HEK293 (cell line): ENCODE results near the gene IFRD2.

ENCODE experiments used
- KLF1 ChIP-seq: fragments of 450-650 bp; formaldehyde crosslinking; IDR thresholded peaks from 2 replicates; pipeline ENCODE4 v1.5.1; 2016; ENCODE audit warnings: missing biosample characterization, missing genetic modification characterization
- KLF9 ChIP-seq: fragments of 450-650 bp; formaldehyde crosslinking; IDR thresholded peaks from 2 replicates; pipeline ENCODE4 v1.5.1; 2016; ENCODE audit warnings: missing biosample characterization, missing genetic modification characterization, low read depth
- REPIN1 ChIP-seq: fragments of 450-650 bp; formaldehyde crosslinking; IDR thresholded peaks from 2 replicates; pipeline ENCODE4 v1.5.1; 2017; ENCODE audit warnings: missing biosample characterization, missing genetic modification characterization, low read depth
- TCF7L2 ChIP-seq: IDR thresholded peaks from 2 replicates; pipeline ENCODE4 v1.6.1; 2011; ENCODE audit warnings: low read depth, mild to moderate bottlenecking, inconsistent platforms, low read length, moderate library complexity, borderline replicate concordance
- ZNF10 ChIP-seq: fragments of 450-650 bp; formaldehyde crosslinking; IDR thresholded peaks from 2 replicates; pipeline ENCODE4 v1.5.1; 2017; ENCODE audit warnings: missing biosample characterization, missing genetic modification characterization
- ZNF221 ChIP-seq: fragments of 450-650 bp; formaldehyde crosslinking; IDR thresholded peaks from 2 replicates; pipeline ENCODE4 v1.5.1; 2017; ENCODE audit warnings: missing biosample characterization, missing genetic modification characterization, borderline replicate concordance
- ZNF514 ChIP-seq: fragments of 450-650 bp; formaldehyde crosslinking; IDR thresholded peaks from 2 replicates; pipeline ENCODE4 v1.5.1; 2016; ENCODE audit warnings: missing biosample characterization, missing genetic modification characterization
- ZNF571 ChIP-seq: fragments of 450-650 bp; formaldehyde crosslinking; IDR thresholded peaks from 2 replicates; pipeline ENCODE4 v1.5.0; 2017; ENCODE audit warnings: missing biosample characterization, missing genetic modification characterization
- ZNF701 ChIP-seq: fragments of 450-650 bp; formaldehyde crosslinking; IDR thresholded peaks from 2 replicates; pipeline ENCODE4 v1.5.1; 2016; ENCODE audit warnings: missing biosample characterization, missing genetic modification characterization
- TF ChIP-seq, protein P1 (sequence below): fragments of 450-650 bp; formaldehyde crosslinking; IDR thresholded peaks from 2 replicates; pipeline ENCODE4 v1.5.1; 2016; ENCODE audit warnings: missing biosample characterization, missing genetic modification characterization, borderline replicate concordance
- TF ChIP-seq, protein P2 (sequence below): fragments of 450-650 bp; formaldehyde crosslinking; IDR thresholded peaks from 2 replicates; pipeline ENCODE4 v1.5.1; 2016; ENCODE audit warnings: missing biosample characterization, missing genetic modification characterization
- TF ChIP-seq, protein P3 (sequence below): fragments of 450-650 bp; formaldehyde crosslinking; IDR thresholded peaks from 2 replicates; pipeline ENCODE4 v1.5.1; 2016; ENCODE audit warnings: missing biosample characterization, missing genetic modification characterization
- TF ChIP-seq, protein P4 (sequence below): fragments of 450-650 bp; formaldehyde crosslinking; IDR thresholded peaks from 2 replicates; pipeline ENCODE4 v1.5.1; 2016; ENCODE audit warnings: missing biosample characterization, missing genetic modification characterization
- TF ChIP-seq, protein P5 (sequence below): fragments of 450-650 bp; IDR thresholded peaks from 2 replicates; pipeline ENCODE4 v1.5.1; 2018; ENCODE audit warnings: missing biosample characterization, missing genetic modification characterization
- TF ChIP-seq, protein P6 (sequence below): fragments of 450-650 bp; formaldehyde crosslinking; IDR thresholded peaks from 2 replicates; pipeline ENCODE4 v1.5.1; 2017; ENCODE audit warnings: missing biosample characterization, mild to moderate bottlenecking, missing genetic modification characterization, moderate library complexity
- TF ChIP-seq, protein P7 (sequence below): fragments of 450-650 bp; formaldehyde crosslinking; IDR thresholded peaks from 2 replicates; pipeline ENCODE4 v1.5.1; 2016; ENCODE audit warnings: missing biosample characterization, missing genetic modification characterization
- TF ChIP-seq, protein P8 (sequence below): fragments of 450-650 bp; formaldehyde crosslinking; IDR thresholded peaks from 2 replicates; pipeline ENCODE4 v1.5.1; 2016; ENCODE audit warnings: missing biosample characterization, missing genetic modification characterization
- TF ChIP-seq, protein P9 (sequence below): fragments of 450-650 bp; formaldehyde crosslinking; IDR thresholded peaks from 2 replicates; pipeline ENCODE4 v1.5.1; 2016; ENCODE audit warnings: missing biosample characterization, missing genetic modification characterization

The IFRD2 gene

DNA sequence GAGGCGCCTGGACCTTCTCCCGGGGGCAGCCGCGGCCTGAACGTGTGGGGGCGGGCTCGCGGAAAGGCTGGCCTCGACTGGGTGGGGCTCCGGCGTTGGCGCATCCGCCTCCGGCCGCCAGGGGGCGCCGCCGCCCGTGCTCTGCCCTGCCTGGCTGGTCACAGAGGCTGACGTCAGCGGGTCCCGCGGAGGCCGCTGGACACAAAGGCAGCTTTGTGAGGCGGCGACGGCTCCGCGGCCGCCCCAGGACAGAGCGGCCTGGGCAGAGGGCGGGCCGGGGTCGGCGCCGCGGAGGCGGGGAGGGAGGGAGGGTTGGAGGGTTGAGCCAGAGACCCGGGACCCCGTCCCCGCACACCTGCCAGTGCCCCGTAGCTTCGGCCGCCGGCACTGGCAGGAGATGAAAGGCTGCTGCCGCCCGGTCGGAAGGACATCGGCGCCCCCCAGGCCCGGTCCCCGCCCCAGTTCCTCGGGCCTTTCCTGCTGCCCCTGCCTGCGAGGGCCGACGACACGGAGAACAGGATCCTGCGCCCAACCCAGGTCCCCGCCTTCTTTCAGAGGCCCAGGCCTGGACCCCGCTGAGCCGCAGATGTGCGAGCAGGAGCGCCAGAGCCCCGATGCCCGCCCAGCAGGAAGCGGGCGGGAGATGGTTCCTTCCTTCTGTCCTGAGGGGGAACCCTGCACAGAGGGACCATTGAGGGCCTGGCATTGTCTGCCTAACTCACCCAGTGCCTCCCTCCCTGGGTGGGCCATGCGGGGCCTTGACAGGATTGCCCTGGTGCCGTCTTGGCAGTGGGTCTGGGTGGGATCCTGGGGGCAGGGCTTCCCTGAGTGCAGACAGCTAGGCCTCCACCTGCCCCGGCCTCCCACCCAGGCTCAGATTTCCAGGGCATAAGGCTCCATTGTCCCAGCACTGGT lies 31.9 kb downstream of the IFRD2 start (continued):
- TF ChIP-seq, protein P1, sequence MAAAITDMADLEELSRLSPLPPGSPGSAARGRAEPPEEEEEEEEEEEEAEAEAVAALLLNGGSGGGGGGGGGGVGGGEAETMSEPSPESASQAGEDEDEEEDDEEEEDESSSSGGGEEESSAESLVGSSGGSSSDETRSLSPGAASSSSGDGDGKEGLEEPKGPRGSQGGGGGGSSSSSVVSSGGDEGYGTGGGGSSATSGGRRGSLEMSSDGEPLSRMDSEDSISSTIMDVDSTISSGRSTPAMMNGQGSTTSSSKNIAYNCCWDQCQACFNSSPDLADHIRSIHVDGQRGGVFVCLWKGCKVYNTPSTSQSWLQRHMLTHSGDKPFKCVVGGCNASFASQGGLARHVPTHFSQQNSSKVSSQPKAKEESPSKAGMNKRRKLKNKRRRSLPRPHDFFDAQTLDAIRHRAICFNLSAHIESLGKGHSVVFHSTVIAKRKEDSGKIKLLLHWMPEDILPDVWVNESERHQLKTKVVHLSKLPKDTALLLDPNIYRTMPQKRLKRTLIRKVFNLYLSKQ = no peak
- TF ChIP-seq KLF9 (tag by site-specific recombination) (peak; percentile 26; the same call in 1 of the 2 replicates), TCF7L2 (peak; percentile 91), ZNF514 (no peak), REPIN1 (tag by site-specific recombination) (no peak), ZNF221 (tag by site-specific recombination) (no peak), ZNF571 (tag by site-specific recombination) (no peak), ZNF10 (tag by site-specific recombination) (no peak), KLF1 (0 out of 2 replicates have a peak, but pooled peaks have one; percentile 20), ZNF701 (tag by site-specific recombination) (no peak)
- TF ChIP-seq, protein P2, sequence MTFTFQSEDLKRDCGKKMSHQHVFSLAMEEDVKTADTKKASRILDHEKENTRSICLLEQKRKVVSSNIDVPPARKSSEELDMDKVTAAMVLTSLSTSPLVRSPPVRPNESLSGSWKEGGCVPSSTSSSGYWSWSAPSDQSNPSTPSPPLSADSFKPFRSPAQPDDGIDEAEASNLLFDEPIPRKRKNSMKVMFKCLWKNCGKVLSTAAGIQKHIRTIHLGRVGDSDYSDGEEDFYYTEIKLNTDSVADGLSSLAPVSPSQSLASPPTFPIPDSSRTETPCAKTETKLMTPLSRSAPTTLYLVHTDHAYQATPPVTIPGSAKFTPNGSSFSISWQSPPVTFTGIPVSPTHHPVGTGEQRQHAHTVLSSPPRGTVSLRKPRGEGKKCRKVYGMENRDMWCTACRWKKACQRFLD (tag by site-specific recombination) = no peak
- TF ChIP-seq, protein P3, sequence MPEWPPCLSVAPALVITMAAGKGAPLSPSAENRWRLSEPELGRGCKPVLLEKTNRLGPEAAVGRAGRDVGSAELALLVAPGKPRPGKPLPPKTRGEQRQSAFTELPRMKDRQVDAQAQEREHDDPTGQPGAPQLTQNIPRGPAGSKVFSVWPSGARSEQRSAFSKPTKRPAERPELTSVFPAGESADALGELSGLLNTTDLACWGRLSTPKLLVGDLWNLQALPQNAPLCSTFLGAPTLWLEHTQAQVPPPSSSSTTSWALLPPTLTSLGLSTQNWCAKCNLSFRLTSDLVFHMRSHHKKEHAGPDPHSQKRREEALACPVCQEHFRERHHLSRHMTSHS (tag by site-specific recombination) = no peak
- TF ChIP-seq, protein P4, sequence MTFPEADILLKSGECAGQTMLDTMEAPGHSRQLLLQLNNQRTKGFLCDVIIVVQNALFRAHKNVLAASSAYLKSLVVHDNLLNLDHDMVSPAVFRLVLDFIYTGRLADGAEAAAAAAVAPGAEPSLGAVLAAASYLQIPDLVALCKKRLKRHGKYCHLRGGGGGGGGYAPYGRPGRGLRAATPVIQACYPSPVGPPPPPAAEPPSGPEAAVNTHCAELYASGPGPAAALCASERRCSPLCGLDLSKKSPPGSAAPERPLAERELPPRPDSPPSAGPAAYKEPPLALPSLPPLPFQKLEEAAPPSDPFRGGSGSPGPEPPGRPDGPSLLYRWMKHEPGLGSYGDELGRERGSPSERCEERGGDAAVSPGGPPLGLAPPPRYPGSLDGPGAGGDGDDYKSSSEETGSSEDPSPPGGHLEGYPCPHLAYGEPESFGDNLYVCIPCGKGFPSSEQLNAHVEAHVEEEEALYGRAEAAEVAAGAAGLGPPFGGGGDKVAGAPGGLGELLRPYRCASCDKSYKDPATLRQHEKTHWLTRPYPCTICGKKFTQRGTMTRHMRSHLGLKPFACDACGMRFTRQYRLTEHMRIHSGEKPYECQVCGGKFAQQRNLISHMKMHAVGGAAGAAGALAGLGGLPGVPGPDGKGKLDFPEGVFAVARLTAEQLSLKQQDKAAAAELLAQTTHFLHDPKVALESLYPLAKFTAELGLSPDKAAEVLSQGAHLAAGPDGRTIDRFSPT (tag by site-specific recombination) = peak; percentile 81
- TF ChIP-seq, protein P5, sequence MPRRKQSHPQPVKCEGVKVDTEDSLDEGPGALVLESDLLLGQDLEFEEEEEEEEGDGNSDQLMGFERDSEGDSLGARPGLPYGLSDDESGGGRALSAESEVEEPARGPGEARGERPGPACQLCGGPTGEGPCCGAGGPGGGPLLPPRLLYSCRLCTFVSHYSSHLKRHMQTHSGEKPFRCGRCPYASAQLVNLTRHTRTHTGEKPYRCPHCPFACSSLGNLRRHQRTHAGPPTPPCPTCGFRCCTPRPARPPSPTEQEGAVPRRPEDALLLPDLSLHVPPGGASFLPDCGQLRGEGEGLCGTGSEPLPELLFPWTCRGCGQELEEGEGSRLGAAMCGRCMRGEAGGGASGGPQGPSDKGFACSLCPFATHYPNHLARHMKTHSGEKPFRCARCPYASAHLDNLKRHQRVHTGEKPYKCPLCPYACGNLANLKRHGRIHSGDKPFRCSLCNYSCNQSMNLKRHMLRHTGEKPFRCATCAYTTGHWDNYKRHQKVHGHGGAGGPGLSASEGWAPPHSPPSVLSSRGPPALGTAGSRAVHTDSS (tag by site-specific recombination) = no peak
- TF ChIP-seq, protein P6, sequence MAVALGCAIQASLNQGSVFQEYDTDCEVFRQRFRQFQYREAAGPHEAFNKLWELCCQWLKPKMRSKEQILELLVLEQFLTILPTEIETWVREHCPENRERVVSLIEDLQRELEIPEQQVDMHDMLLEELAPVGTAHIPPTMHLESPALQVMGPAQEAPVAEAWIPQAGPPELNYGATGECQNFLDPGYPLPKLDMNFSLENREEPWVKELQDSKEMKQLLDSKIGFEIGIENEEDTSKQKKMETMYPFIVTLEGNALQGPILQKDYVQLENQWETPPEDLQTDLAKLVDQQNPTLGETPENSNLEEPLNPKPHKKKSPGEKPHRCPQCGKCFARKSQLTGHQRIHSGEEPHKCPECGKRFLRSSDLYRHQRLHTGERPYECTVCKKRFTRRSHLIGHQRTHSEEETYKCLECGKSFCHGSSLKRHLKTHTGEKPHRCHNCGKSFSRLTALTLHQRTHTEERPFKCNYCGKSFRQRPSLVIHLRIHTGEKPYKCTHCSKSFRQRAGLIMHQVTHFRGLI (tag by site-specific recombination) = peak; percentile 56; the same call in 1 of the 2 replicates
- TF ChIP-seq, protein P7, sequence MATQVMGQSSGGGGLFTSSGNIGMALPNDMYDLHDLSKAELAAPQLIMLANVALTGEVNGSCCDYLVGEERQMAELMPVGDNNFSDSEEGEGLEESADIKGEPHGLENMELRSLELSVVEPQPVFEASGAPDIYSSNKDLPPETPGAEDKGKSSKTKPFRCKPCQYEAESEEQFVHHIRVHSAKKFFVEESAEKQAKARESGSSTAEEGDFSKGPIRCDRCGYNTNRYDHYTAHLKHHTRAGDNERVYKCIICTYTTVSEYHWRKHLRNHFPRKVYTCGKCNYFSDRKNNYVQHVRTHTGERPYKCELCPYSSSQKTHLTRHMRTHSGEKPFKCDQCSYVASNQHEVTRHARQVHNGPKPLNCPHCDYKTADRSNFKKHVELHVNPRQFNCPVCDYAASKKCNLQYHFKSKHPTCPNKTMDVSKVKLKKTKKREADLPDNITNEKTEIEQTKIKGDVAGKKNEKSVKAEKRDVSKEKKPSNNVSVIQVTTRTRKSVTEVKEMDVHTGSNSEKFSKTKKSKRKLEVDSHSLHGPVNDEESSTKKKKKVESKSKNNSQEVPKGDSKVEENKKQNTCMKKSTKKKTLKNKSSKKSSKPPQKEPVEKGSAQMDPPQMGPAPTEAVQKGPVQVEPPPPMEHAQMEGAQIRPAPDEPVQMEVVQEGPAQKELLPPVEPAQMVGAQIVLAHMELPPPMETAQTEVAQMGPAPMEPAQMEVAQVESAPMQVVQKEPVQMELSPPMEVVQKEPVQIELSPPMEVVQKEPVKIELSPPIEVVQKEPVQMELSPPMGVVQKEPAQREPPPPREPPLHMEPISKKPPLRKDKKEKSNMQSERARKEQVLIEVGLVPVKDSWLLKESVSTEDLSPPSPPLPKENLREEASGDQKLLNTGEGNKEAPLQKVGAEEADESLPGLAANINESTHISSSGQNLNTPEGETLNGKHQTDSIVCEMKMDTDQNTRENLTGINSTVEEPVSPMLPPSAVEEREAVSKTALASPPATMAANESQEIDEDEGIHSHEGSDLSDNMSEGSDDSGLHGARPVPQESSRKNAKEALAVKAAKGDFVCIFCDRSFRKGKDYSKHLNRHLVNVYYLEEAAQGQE (tag by site-specific recombination) = no peak
- TF ChIP-seq, protein P8, sequence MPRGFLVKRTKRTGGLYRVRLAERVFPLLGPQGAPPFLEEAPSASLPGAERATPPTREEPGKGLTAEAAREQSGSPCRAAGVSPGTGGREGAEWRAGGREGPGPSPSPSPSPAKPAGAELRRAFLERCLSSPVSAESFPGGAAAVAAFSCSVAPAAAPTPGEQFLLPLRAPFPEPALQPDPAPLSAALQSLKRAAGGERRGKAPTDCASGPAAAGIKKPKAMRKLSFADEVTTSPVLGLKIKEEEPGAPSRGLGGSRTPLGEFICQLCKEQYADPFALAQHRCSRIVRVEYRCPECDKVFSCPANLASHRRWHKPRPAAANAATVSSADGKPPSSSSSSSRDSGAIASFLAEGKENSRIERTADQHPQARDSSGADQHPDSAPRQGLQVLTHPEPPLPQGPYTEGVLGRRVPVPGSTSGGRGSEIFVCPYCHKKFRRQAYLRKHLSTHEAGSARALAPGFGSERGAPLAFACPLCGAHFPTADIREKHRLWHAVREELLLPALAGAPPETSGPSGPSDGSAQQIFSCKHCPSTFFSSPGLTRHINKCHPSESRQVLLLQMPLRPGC (tag by site-specific recombination) = no peak
- TF ChIP-seq, protein P9, sequence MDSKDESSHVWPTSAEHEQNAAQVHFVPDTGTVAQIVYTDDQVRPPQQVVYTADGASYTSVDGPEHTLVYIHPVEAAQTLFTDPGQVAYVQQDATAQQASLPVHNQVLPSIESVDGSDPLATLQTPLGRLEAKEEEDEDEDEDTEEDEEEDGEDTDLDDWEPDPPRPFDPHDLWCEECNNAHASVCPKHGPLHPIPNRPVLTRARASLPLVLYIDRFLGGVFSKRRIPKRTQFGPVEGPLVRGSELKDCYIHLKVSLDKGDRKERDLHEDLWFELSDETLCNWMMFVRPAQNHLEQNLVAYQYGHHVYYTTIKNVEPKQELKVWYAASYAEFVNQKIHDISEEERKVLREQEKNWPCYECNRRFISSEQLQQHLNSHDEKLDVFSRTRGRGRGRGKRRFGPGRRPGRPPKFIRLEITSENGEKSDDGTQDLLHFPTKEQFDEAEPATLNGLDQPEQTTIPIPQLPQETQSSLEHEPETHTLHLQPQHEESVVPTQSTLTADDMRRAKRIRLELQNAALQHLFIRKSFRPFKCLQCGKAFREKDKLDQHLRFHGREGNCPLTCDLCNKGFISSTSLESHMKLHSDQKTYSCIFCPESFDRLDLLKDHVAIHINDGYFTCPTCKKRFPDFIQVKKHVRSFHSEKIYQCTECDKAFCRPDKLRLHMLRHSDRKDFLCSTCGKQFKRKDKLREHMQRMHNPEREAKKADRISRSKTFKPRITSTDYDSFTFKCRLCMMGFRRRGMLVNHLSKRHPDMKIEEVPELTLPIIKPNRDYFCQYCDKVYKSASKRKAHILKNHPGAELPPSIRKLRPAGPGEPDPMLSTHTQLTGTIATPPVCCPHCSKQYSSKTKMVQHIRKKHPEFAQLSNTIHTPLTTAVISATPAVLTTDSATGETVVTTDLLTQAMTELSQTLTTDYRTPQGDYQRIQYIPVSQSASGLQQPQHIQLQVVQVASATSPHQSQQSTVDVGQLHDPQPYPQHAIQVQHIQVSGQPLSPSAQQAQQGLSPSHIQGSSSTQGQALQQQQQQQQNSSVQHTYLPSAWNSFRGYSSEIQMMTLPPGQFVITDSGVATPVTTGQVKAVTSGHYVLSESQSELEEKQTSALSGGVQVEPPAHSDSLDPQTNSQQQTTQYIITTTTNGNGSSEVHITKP (tag by site-specific recombination) = peak; percentile 78
